Stimulated activated CD8-positive, alpha-beta memory T cell treated with anti-CD3 and anti-CD28 coated beads, Interleukin-15, amount 100 ng/mL, for 4 hours (primary cell): ENCODE data around the gene TMEM125.

Experiments
- DNase-seq, 2 donors: peaks; one replicate each; pipeline ENCODE4 v3.0.0-alpha.2; 2020; ENCODE audit warnings: low read depth in 2 of 2

TMEM125 gene

GRCh38 chr1:43311521-43311920 lies 41.7 kb downstream of the TMEM125 start:
- no peak for DNase-seq

- no peak for DNase-seq
These were observed 42.4 kb downstream of the TMEM125 start for GRCh38 chr1:43312212-43312623.

DNA sequence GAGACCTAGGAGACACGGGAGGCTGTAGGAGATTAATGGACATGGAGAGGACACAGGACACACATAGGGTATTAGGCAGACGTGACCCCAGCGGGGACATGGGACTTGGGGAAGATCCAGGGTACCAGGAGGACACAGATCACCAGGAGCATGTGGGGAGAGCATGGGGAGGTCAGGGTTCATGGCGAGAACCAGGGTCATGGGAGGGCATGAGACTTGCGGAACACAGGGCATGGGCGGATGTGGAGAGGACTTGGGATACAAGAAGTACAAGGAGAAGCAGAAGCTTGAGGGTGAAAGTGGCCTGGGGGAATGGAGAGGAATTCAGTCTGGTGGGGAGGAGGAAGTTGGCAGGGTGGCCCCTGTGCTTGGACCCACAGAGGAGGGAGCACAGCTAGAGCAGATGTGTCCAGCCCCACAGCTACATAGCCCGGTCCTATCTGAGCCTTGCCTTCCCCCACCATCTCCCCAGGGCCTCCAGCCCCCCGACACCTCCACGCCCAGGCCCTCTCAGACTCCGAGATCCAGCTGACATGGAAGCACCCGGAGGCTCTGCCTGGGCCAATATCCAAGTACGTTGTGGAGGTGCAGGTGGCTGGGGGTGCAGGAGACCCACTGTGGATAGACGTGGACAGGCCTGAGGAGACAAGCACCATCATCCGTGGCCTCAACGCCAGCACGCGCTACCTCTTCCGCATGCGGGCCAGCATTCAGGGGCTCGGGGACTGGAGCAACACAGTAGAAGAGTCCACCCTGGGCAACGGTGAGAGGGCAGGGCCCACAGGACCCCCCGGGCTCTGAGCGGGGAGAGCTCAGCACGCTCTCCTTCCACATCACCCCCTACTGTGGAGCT lies 43.1 kb downstream of the TMEM125 start:
- DNase-seq = no peak

DNA sequence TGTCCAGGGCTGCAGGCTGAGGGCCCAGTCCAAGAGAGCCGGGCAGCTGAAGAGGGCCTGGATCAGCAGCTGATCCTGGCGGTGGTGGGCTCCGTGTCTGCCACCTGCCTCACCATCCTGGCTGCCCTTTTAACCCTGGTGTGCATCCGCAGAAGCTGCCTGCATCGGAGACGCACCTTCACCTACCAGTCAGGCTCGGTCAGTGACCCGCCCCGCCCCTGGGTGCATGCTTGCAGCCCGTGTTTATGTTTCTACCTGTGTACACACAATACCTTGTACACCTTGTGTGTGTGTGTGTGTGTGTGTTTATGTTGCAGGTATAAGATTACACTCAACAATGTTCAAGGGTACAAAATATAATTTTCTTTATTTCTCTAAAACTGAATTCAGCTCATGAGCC lies 44.0 kb downstream of the TMEM125 start:
- DNase-seq = no peak

GRCh38 chr1:43314233-43314632 lies 44.5 kb downstream of the TMEM125 start:
- no peak for DNase-seq

DNA sequence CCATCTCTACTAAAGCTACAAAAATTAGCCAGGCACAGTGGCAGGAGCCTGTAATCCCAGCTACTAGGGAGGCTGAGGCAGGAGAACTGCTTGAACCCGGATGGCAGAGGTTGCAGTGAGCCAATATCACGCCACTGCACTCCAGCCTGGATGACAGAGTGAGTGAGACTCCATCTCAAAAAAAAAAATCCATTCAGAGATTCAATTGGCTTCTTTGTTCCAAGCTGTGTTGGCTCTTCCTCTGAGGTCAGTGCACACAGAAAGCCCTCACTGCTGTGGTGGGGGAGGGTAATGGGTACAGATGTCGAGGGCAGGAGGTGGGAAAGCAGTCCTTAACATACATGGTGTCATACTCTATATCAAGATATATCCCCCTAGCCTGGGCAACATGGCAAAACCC lies 45.7 kb downstream of the TMEM125 start:
- DNase-seq = no peak

GRCh38 chr1:43315963-43316737 lies 46.4 kb downstream of the TMEM125 start:
- no peak for DNase-seq

- no peak for DNase-seq
These were observed 47.1 kb downstream of the TMEM125 start for GRCh38 chr1:43316738-43317520.

DNA sequence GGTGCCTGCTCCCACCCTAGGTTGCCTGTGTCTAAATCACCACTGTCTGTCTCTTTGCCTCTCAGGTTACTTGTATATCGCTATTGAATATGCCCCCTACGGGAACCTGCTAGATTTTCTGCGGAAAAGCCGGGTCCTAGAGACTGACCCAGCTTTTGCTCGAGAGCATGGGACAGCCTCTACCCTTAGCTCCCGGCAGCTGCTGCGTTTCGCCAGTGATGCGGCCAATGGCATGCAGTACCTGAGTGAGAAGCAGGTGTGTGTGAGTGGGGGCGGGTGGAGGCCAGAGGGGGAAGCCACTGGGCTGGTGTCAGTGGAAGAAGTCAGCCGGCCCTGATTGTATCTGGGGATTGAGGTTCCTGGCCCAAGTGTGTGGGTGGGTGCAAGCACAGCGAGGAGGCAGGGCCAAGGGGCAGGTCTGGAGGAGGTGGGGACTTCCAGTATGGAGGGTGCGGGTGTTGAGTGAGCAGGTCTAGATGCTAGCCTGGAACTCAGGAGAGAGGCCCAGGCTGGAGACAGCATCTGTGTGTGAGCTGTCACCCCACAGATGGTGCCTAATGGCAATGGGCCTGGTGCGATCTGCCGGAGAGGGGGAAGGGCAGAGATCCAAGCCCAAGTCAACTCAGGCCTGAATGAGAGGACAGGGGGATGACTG lies 48.2 kb downstream of the TMEM125 start:
- no peak for DNase-seq

GRCh38 chr1:43318831-43319230 lies 49.0 kb downstream of the TMEM125 start:
- DNase-seq = no peak

GRCh38 chr1:43319288-43319687 lies 49.5 kb downstream of the TMEM125 start:
- DNase-seq = no peak

- DNase-seq = no peak
These were observed 50.0 kb downstream of the TMEM125 start for GRCh38 chr1:43319766-43320165.

DNA sequence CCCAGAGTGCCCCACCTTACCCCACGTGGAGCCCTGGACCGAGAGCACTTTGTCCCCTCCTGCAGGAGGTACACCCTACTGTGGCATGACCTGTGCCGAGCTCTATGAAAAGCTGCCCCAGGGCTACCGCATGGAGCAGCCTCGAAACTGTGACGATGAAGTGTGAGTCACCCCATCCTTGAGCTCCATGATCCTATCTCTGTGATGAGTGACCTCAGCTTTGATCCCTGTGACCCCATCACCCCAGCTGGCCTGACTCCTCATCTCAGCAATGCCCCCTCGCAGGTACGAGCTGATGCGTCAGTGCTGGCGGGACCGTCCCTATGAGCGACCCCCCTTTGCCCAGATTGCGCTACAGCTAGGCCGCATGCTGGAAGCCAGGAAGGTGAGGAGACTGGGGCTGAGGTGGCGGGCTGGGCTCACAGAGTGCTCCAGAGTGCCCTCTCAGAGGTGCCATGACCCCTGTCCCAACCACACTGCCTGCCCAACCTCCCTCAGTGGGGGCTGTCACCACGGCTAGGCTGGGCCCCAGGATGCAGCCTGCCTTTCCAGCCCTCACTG lies 51.6 kb downstream of the TMEM125 start:
- DNase-seq = no peak

- DNase-seq = no peak
These were observed 52.7 kb downstream of the TMEM125 start for GRCh38 chr1:43322506-43322905.
